H1 (cell line): ENCODE measurements around the gene ZMAT1. TPM values are rescaled to one million over a fixed set of nuclear protein-coding genes. Genes with fewer than 3 reads are reported as not detected.

Experiments
- ATF3 ChIP-seq: IDR thresholded peaks from 2 replicates; pipeline ENCODE4 v1.6.1; 2011; ENCODE audit warnings: low read depth, mild to moderate bottlenecking, low read length; ENCODE audit not compliant: insufficient read depth
- BACH1 ChIP-seq: IDR thresholded peaks from 2 replicates; pipeline ENCODE4 v1.6.1; 2012; ENCODE audit warnings: low read length, improper control_type of control experiment
- CHD7 ChIP-seq: fragments of 300-600 bp; sonication (generic); IDR thresholded peaks from 2 replicates; pipeline ENCODE4 v1.7.1; 2012; ENCODE audit warnings: low read length, moderate library complexity, mild to moderate bottlenecking, inconsistent platforms; ENCODE audit not compliant: insufficient replicate concordance
- CREB1 ChIP-seq: IDR thresholded peaks from 2 replicates; pipeline ENCODE4 v1.6.1; 2012; ENCODE audit warnings: inconsistent platforms
- FOSL1 ChIP-seq: IDR thresholded peaks from 2 replicates; pipeline ENCODE4 v1.6.1; 2011; ENCODE audit warnings: mild to moderate bottlenecking, low read depth, low read length, moderate library complexity; ENCODE audit not compliant: insufficient read depth
- JUN ChIP-seq: IDR thresholded peaks from 2 replicates; pipeline ENCODE4 v1.6.1; 2011; ENCODE audit warnings: low read depth, mild to moderate bottlenecking, improper control_type of control experiment, low read length
- POU5F1 ChIP-seq: IDR thresholded peaks from 2 replicates; pipeline ENCODE4 v1.6.1; 2011; ENCODE audit warnings: low read depth, mild to moderate bottlenecking, low read length, moderate library complexity
- SIRT6 ChIP-seq: IDR thresholded peaks from one replicate; pipeline ENCODE4 v1.7.1; 2012; ENCODE audit warnings: low read length, inconsistent platforms
- SP1 ChIP-seq: IDR thresholded peaks from 2 replicates; pipeline ENCODE4 v1.6.1; 2011; ENCODE audit warnings: low read depth, low read length
- SRF ChIP-seq: IDR thresholded peaks from 2 replicates; pipeline ENCODE4 v1.6.1; 2011; ENCODE audit warnings: mild to moderate bottlenecking, low read depth, low read length, moderate library complexity
- USF2 ChIP-seq: IDR thresholded peaks from 2 replicates; pipeline ENCODE4 v1.6.1; 2011; ENCODE audit warnings: low read length, improper control_type of control experiment
- polyA plus RNA-seq, 7 experiments: library from polyadenylated mRNA; depleted of rRNA in 3 of 7; stranded (reverse) in 5 of 7; unstranded in 2 of 7; fragments of >200 nt in 5 of 7; fragments of 200-250 nt in 2 of 7; gene quantifications; 1 replicate in 5 of 7; 2 replicates in 1 of 7; 4 replicates in 1 of 7; pipeline versions ENCODE4 v1.2.1 to v1.2.3, GENCODE V29; 2011 to 2013; ENCODE audit warnings: missing spikeins in 2 of 7, mixed read lengths in 2 of 7
- total RNA-seq: library from RNA; stranded (reverse); fragmentation: NEBNext Ultra II Directional; extraction: Animal tissue kit (Norgen Biotek cat#: 25700); gene quantifications from 2 replicates; pipeline ENCODE4 v1.2.1, GENCODE V29; 2021

Gene ZMAT1
- total and polyA plus RNA-seq, 2 of the 8 experiments (the other 6 are each of a cell fraction or from before 2014, with no cell fraction given), result 1.3 to 1.4 TPM

GRCh38 chrX:101904996-101905395 is 26.8 kb downstream of the ZMAT1 start (continued):
- TF ChIP-seq CHD7, result no peak
- no peak for TF ChIP-seq CREB1
- no peak for TF ChIP-seq SP1
- no peak for TF ChIP-seq SRF
- no peak for TF ChIP-seq SIRT6
- no peak for TF ChIP-seq POU5F1
- TF ChIP-seq USF2, result no peak
- TF ChIP-seq JUN, result no peak
- no peak for TF ChIP-seq ATF3
- TF ChIP-seq BACH1, result no peak
- TF ChIP-seq FOSL1, result no peak
